ENCODE results near the gene UBAC1. TPM values are rescaled to one million over a fixed set of nuclear protein-coding genes. Genes with fewer than 3 reads are reported as not detected.
"Not testable (repeated sequence)": the region's sequence is repeated elsewhere in the genome, so short reads cannot be mapped to it uniquely, and the experiment has no call there.

UBAC1 gene
- total and polyA plus RNA-seq, 5 donors: 64.0 to 88.7 (median 83.3) TPM

GRCh38 chr9:135955934-135956801 lies 5.0 kb downstream of the UBAC1 start:
- Histone ChIP-seq H3K4me1 (ENCODE audit: control insufficient read depth, insufficient read depth, low read length) (no peaks in the 10 kb centered on the region), H3K27me3 (ENCODE audit: control insufficient read depth, insufficient read depth) (no peaks in the 10 kb centered on the region), H3K9me3 (ENCODE audit: control insufficient read depth, low read length) (no peaks in the 10 kb centered on the region), H3K27ac (ENCODE audit: low read length) (no peak overlapping the region), H3K4me3 (ENCODE audit: low read length) (no peak overlapping the region)
- DNase-seq: no peak
- intact Hi-C loops (cut with DNase I): loop anchor here in 2 of 4 donors (10.0 kb wide), 1 partner anchor 91 kb away; no protein-coding TSS in a partner anchor
- ATAC-seq: no peak
- 85% methylated on average over 32 of the region's 32 CpGs for WGBS

- ATAC-seq (no peak), DNase-seq (no peak)
- intact Hi-C loops (cut with DNase I): loop anchor here in 2 of 4 donors (10.0 kb wide), 1 partner anchor 88 kb away; no protein-coding TSS in a partner anchor
- no peak overlapping the region for H3K4me3 ChIP-seq (ENCODE audit: low read length)
- H3K4me1 ChIP-seq (ENCODE audit: control insufficient read depth, insufficient read depth, low read length): no peaks in the 10 kb centered on the region
- 94% methylated on average over 22 of the region's 22 CpGs for WGBS
- no peaks in the 10 kb centered on the region for H3K27me3 ChIP-seq (ENCODE audit: control insufficient read depth, insufficient read depth)
- H3K27ac ChIP-seq (ENCODE audit: low read length): no peak overlapping the region
- H3K9me3 ChIP-seq (ENCODE audit: control insufficient read depth, low read length): no peaks in the 10 kb centered on the region
Measured at GRCh38 chr9:135952664-135953206, 8.4 kb downstream of the UBAC1 start.

- DNase-seq (no peak), ATAC-seq (no peak)
- H3K9me3 ChIP-seq (ENCODE audit: control insufficient read depth, low read length): no peaks in the 10 kb centered on the region
- 88% methylated on average over 18 of the region's 18 CpGs for whole genome bisulfite sequencing
- no peaks in the 10 kb centered on the region for H3K4me1 ChIP-seq (ENCODE audit: control insufficient read depth, insufficient read depth, low read length)
- intact Hi-C loops (cut with DNase I): loop anchor here in 2 of 4 donors (10.0 kb wide), 1 partner anchor 87 kb away; no protein-coding TSS in a partner anchor
- H3K27me3 ChIP-seq (ENCODE audit: control insufficient read depth, insufficient read depth): no peaks in the 10 kb centered on the region
- no peak overlapping the region for H3K4me3 ChIP-seq (ENCODE audit: low read length)
- no peak overlapping the region for H3K27ac ChIP-seq (ENCODE audit: low read length)
Measured at GRCh38 chr9:135951889-135952663, 9.1 kb downstream of the UBAC1 start.

- WGBS: 98% methylated on average over 8 of the region's 8 CpGs
- H3K4me3 ChIP-seq (ENCODE audit: low read length); H3K4me1 ChIP-seq (ENCODE audit: control insufficient read depth, insufficient read depth, low read length); ATAC-seq; H3K9me3 ChIP-seq (ENCODE audit: control insufficient read depth, low read length); H3K27ac ChIP-seq (ENCODE audit: low read length); H3K27me3 ChIP-seq (ENCODE audit: control insufficient read depth, insufficient read depth); DNase-seq: not testable (repeated sequence)
- intact Hi-C loops (cut with DNase I): loop anchor here in 2 of 4 donors (10.0 kb wide), 1 partner anchor 87 kb away; no protein-coding TSS in a partner anchor
Measured at GRCh38 chr9:135951310-135951709, 9.9 kb downstream of the UBAC1 start.

GRCh38 chr9:135950841-135951240 lies 10.3 kb downstream of the UBAC1 start:
- intact Hi-C loops (cut with DNase I): loop anchor here in 2 of 4 donors (10.0 kb wide), 1 partner anchor 86 kb away; no protein-coding TSS in a partner anchor
- 96% methylated on average over 4 of the region's 4 CpGs for WGBS
- DNase-seq; H3K4me3 ChIP-seq (ENCODE audit: low read length); H3K9me3 ChIP-seq (ENCODE audit: control insufficient read depth, low read length); H3K27ac ChIP-seq (ENCODE audit: low read length); H3K4me1 ChIP-seq (ENCODE audit: control insufficient read depth, insufficient read depth, low read length); H3K27me3 ChIP-seq (ENCODE audit: control insufficient read depth, insufficient read depth); ATAC-seq: not testable (repeated sequence)

- peak in 1 of 3 donors; percentile 18 for DNase-seq
- no peaks in the 10 kb centered on the region for H3K27me3 ChIP-seq (ENCODE audit: control insufficient read depth, insufficient read depth)
- no peak overlapping the region for H3K4me3 ChIP-seq (ENCODE audit: low read length)
- intact Hi-C loops (cut with DNase I): loop anchor here in 2 of 4 donors (10.0 kb wide), 1 partner anchor 85 kb away; no protein-coding TSS in a partner anchor
- ATAC-seq: no peak
- 81% methylated on average over 12 of the region's 12 CpGs for WGBS
- H3K4me1 ChIP-seq (ENCODE audit: control insufficient read depth, insufficient read depth, low read length): no peaks in the 10 kb centered on the region
- H3K27ac ChIP-seq (ENCODE audit: low read length): no peak overlapping the region
- H3K9me3 ChIP-seq (ENCODE audit: control insufficient read depth, low read length): no peaks in the 10 kb centered on the region
Measured at GRCh38 chr9:135950135-135950682, 11.0 kb downstream of the UBAC1 start.

GRCh38 chr9:135949501-135950134 lies 11.6 kb downstream of the UBAC1 start:
- 90% methylated on average over 26 of the region's 26 CpGs for WGBS
- H3K27me3 ChIP-seq (ENCODE audit: control insufficient read depth, insufficient read depth): no peaks in the 10 kb centered on the region
- ATAC-seq: no peak
- intact Hi-C loops (cut with DNase I): loop anchor here in 2 of 4 donors (10.0 kb wide), 1 partner anchor 85 kb away; no protein-coding TSS in a partner anchor
- H3K4me1 ChIP-seq (ENCODE audit: control insufficient read depth, insufficient read depth, low read length): no peaks in the 10 kb centered on the region
- H3K27ac ChIP-seq (ENCODE audit: low read length): no peak overlapping the region
- H3K9me3 ChIP-seq (ENCODE audit: control insufficient read depth, low read length): no peaks in the 10 kb centered on the region
- peak in 2 of 3 donors; percentile 21 to 47 for DNase-seq
- H3K4me3 ChIP-seq (ENCODE audit: low read length): no peak overlapping the region

- WGBS: 82% methylated on average over 4 of the region's 4 CpGs
- no peaks in the 10 kb centered on the region for H3K4me1 ChIP-seq (ENCODE audit: control insufficient read depth, insufficient read depth, low read length)
- intact Hi-C loops (cut with DNase I): no loop called here
- no peak overlapping the region for H3K4me3 ChIP-seq (ENCODE audit: low read length)
- H3K9me3 ChIP-seq (ENCODE audit: control insufficient read depth, low read length): no peaks in the 10 kb centered on the region
- H3K27ac ChIP-seq (ENCODE audit: low read length): no peak overlapping the region
- DNase-seq (peak in 1 of 3 donors; percentile 7), ATAC-seq (no peak)
- H3K27me3 ChIP-seq (ENCODE audit: control insufficient read depth, insufficient read depth): no peaks in the 10 kb centered on the region
Measured at GRCh38 chr9:135948968-135949367, 12.2 kb downstream of the UBAC1 start.

- intact Hi-C loops (cut with DNase I): no loop called here
- WGBS: 91% methylated on average over 11 of the region's 11 CpGs
- ATAC-seq (no peak), DNase-seq (peak in 1 of 3 donors; percentile 29)
- H3K27ac ChIP-seq (ENCODE audit: low read length): no peak overlapping the region
- no peaks in the 10 kb centered on the region for H3K4me1 ChIP-seq (ENCODE audit: control insufficient read depth, insufficient read depth, low read length)
- no peaks in the 10 kb centered on the region for H3K27me3 ChIP-seq (ENCODE audit: control insufficient read depth, insufficient read depth)
- H3K9me3 ChIP-seq (ENCODE audit: control insufficient read depth, low read length): no peaks in the 10 kb centered on the region
- H3K4me3 ChIP-seq (ENCODE audit: low read length): no peak overlapping the region
Measured at GRCh38 chr9:135948446-135948845, 12.7 kb downstream of the UBAC1 start.

- no peaks in the 10 kb centered on the region for H3K4me1 ChIP-seq (ENCODE audit: control insufficient read depth, insufficient read depth, low read length)
- DNase-seq: peak in 1 of 3 donors; percentile 31
- no peak for ATAC-seq
- H3K4me3 ChIP-seq (ENCODE audit: low read length): no peak overlapping the region
- intact Hi-C loops (cut with DNase I): no loop called here
- no peaks in the 10 kb centered on the region for H3K9me3 ChIP-seq (ENCODE audit: control insufficient read depth, low read length)
- H3K27ac ChIP-seq (ENCODE audit: low read length): no peak overlapping the region
- WGBS: 93% methylated on average over 18 of the region's 18 CpGs
- no peaks in the 10 kb centered on the region for H3K27me3 ChIP-seq (ENCODE audit: control insufficient read depth, insufficient read depth)
Measured at GRCh38 chr9:135947582-135947981, 13.6 kb downstream of the UBAC1 start.
